Muscle of back (tissue), 11 donors: Measurements from ENCODE around the gene PIAS4. TPM values are rescaled to one million over a fixed set of nuclear protein-coding genes. Genes with fewer than 3 reads are reported as not detected.

Experiments
- DNase-seq, 3 donors: peaks; one replicate each; pipeline versions ENCODE4 v3.0.0 to v3.0.0-alpha.2; 2013
- polyA plus RNA-seq, 10 donors: library from polyadenylated mRNA; unstranded; fragments of 120-200 nt; gene quantifications; one replicate each; pipeline ENCODE4 v1.2.1, GENCODE V29; 2013; ENCODE audit not compliant: insufficient read length in 10 of 10

PIAS4 gene
- polyA plus RNA-seq, 10 donors, result 15.4 to 28.9 (median 22.2) TPM

DNA sequence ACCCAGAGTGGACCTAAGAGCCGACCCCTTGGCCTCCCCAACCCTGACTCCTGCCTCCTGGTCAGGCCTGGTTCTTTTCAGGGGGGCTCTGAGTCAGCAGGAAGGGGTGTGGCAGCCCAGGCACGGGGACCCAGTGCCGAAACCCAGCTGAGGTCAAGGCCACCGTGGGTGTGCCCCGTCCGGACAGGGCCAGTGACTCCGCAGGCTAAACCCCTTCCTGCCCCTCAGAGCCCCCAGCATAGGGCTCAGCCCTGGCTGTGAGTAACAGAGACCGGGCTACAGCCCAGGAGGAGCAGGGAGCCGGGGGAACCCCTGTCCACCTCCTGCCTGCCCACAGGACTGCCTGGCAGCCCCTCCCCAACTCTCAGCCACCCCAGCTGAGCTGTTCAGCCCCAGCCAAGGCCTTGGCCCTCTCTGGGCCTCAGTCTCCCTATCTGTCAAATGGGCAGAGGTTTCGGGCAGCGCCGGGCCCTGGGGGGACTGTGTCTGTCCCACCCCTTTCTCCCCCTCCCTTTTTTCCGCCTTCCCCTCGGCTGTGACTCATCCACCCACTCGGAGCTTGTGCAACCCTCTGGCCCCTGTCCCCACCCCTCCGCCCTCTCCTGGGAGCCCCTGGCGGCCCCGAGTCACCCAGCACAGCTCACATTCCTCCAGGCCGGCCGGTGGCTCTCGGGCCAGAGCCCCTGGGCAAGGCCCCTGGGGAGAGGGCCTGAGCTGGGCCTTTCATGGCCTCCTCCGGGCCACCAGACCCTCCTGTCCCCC lies 50.6 kb downstream of the PIAS4 start:
- DNase-seq, result peak in 1 of 3 donors; percentile 65

GRCh38 chr19:4058693-4059452 lies 51.3 kb downstream of the PIAS4 start:
- DNase-seq, result peak in 1 of 3 donors; percentile 61

DNA sequence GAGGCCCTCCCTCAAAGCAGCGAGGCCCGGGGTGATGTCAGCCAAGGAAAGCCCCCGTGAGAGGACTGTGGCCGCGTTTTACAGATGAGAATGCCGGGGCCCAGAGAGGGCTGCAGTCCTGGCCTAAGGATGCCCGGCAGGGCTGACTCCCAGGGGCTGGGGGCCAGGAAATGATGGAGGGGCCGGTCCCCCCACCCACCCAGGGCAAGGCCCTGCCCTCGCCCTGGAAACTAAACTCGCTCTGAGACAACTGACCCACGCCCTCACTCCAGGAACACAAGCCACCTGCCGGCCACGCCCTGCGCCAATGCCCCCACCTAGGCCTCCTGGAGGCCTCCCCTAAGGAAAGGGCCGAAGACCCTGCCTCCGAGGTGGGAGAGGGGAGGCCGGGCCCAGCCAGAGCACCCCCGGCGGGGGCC lies 51.9 kb downstream of the PIAS4 start:
- DNase-seq, result peak in 1 of 3 donors; percentile 57

DNA sequence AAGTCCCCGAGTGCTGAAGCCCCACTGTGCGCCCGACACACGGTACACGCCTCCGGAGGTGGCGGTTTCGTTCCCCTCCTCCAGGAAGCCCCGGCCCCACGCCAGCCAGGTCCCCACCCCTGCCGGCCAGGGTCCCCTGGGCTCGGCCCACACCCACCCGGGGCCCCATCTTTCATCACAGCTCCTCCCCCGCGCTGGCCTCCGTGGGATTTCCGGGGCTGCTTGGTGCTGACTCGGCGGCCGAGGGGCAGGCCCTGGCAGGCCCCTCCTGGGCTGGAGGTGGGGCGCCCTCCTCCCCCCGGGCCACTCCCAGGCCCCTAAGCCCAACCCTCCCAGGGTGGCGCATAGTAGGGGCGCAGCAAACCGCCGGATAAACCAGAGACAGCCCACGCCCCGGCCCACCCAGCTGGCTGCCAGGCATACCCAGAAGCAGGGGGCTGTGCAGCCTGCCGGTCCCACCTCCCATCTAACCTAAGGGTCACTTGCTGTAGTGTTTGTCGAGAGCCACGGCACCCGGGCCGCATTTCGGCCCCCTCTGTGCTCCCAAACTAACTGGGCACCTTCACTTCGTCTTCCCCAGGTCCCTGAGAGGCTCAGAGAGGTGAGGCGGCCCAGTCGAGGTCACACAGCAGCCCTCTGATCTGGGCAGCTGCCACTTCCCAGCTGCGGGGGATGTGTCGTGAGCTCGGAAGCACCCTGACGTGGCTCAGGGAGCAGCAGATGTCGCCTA lies 52.5 kb downstream of the PIAS4 start:
- DNase-seq, result no peak

DNA sequence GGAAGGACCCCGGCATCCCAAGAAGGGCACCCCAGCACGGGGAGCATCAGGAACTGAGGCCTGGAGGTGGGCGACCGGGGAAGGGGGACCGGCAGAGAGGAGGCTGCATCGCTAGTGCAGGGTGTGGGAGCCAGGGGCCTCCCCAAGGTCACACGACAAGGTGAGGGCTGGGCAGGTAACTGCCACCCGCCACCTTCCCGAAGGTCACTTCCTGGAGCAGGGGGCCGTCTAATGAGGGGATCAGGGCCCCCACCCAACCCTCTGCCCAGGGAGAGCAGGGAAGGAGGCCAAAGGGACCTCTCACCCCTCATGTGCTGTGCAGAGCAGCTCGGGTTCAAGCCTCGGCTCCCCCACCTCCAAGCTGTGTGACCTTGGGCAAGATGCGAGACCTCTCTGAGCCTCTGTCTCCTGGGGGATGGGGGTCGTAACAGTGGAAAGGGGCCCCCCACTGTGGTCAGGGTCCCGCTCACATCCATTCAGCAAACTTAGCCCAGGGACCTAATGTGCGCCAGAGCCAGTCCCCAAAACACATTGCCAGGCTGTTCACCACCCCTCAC lies 53.2 kb downstream of the PIAS4 start:
- DNase-seq, result no peak

- DNase-seq, result no peak
Measured at GRCh38 chr19:4061178-4061682, 53.7 kb downstream of the PIAS4 start.

- no peak for DNase-seq
Measured at GRCh38 chr19:4061683-4062418, 54.3 kb downstream of the PIAS4 start.

DNA sequence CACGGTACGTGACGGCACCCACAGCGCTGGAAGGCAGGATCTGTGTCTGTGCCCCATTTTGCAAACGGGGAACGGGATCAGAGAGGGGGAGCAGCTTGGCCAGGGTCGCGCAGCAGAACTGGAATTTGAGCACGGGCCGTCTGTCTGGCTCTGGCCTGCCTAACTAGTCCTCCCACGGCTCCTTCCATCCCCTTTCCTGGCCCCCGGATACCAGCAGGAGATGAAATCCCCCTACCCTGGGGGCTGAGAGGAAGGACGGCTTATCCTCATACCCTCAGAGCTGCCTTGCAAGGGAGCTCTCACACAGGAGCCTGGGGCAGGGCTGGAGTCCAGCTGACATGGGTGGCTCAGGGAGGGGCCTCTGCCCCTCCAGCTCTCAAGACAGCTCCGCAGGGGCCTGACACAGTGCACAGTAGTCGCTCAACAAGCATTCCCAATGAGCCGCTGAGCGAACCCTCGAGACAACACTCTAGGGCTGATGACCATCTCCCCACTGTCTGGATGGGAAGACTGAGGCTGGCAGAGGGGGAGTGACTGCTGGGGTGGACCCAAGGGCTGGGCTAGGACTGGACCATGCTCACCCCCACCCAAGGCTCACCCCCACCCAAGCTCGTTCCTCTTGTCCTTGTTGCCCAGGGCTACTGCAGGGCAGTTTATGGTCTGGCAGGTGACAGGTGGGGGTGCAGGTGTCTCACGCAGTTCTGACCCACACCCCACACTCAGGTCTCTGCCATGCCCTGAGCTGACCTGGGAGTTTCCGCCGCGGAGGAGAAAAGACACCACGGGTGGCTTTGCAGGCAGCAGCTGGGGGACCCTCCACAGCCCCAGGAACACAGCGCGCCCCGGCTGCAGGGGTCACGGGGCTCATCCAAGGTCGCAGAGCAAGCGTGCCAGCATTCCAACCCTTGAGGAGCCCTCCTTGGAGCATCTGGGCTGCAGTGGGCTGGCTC lies 55.2 kb downstream of the PIAS4 start:
- DNase-seq, result no peak

DNA sequence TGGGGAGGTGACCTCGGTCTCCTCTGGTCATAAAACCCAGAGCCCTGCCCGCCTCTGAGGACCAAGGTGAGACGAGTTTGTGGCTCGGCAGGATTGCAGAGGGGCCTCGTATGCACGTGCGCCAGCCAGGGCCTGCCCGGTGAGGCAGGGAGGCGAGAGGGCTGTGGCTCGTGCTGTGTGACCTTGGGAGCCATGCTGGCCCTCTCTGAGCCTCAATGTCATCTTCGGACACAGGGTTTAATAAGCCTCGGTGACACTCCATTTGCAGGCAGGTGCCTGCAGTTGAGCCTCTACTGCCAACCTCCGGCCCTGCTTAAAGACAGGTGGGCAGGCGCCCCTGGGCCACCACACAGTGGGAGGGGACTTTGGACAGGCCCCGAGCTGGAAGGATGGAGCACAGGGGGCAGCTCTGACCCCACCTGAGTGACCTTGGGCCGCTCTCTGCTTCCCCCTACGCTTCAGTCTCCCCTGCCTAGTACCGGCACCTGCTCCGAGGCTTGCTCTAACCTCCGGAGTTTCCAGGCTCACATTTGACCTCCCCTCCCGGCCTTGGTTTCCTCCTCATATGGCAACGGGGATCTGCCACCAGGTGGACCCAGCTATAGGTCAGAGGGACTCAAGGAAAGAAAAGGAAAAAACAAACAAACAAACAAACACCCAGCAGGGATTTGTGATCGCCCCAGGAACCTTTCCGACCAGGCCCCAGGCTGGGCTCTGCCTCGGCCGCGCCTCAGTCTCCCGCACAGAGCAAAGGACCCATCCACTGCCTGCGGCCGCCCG lies 56.0 kb downstream of the PIAS4 start:
- no peak for DNase-seq

- peak in 1 of 3 donors; percentile 79 for DNase-seq
Measured at GRCh38 chr19:4064149-4064495, 56.6 kb downstream of the PIAS4 start.

DNA sequence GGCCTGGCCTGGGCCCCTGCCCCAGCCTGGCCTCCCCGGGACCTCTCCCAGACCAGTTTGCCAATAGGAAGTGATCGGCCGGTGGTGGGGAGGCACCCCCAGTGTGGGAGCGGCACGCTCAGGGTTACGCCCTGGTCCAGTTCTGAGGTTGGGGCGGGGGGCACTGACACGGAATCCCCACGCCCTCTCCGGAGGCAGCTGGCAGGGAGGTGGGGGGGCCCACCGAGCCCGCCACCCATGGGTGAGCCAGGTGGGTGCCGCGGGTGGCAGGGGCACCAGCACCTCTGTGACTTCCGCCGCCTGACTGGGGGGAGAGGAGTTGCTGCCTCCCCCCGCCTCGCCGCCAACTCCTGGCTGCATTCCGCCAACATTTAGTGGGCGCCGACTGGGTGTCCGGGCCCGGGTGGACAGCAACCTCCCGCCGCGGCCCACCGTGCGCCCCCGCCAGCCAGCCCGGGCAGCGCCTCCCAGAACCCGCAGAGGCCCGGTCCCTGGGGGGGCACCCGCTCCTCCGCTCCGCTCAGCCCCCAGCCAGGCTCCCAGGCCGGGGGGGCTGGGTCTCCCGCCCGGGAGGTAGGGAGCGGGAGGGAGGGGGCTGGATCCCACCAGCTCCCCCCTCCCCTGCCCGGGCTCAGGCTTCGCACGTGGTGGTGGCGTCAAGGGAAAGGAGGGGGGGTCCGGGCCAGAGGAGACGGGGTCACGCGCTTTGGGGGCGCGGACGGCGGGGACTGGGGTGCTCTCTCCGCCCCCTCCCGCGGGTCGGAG lies 57.1 kb downstream of the PIAS4 start:
- DNase-seq, result peak in 1 of 3 donors; percentile 82

GRCh38 chr19:4065430-4066175 lies 58.1 kb downstream of the PIAS4 start:
- DNase-seq, result peak; percentile 96 to 98 (median 98)

DNA sequence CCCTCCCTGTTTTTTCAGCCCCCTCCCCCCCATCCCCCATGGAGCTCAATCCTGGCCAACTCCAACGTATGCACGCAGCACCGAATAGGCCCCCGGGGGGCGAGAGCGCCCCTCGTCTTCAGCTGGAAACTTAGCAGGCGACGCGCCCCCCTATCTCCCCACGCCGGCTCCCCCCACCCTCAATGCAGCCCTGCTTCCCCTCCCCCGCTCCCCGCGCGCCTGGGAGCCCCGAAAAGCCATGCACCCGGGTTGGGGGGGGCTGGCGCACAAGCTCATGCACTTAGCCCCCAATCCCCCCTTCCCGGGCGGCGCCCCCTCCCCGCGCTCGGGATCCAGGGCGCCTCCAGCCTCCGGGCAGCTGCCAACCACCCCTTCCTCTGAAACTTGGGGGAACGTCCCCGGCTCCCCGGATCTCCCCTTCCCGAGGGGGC lies 58.7 kb downstream of the PIAS4 start:
- DNase-seq, result no peak

GRCh38 chr19:4066682-4067395 lies 59.3 kb downstream of the PIAS4 start, which contains the start of gene ZBTB7A:
ZBTB7A (minus strand) TSS chr19:4066899; CDS start chr19:4055232, 11,667 bp downstream.
- DNase-seq, result peak; percentile 71 to 89 (median 79)

- DNase-seq, result peak in 1 of 3 donors; percentile 74
Measured at GRCh38 chr19:4067396-4068046, 60.0 kb downstream of the PIAS4 start.
